Adrenal gland (tissue), 5 donors: ENCODE measurements around the gene L2HGDH.

Experiments
- CTCF ChIP-seq, 6 experiments: fragments of 450-650 bp in 4 of 6; fragments of 200-600 bp in 2 of 6; sonication (generic) in 1 of 6; IDR thresholded peaks; 1 replicate in 5 of 6; 2 replicates in 1 of 6; pipeline versions ENCODE4 v1.5.1 to v1.8.0; 2016 to 2021; ENCODE audit warnings: antibody characterized with exemption in 6 of 6, mild to moderate bottlenecking in 2 of 6, moderate library complexity in 1 of 6
- POLR2A ChIP-seq, 2 donors: fragments of 450-650 bp; IDR thresholded peaks; one replicate each; pipeline ENCODE4 v1.6.1; 2017; ENCODE audit warnings: antibody characterized with exemption in 2 of 2, mild to moderate bottlenecking in 2 of 2, moderate library complexity in 1 of 2
- donor health status: DM: no; HTN: no; CAD: no.

GRCh38 chr14:50331596-50331995 lies 19.6 kb upstream of the L2HGDH start:
- TF ChIP-seq POLR2A (IDR thresholded peaks at IDR 0.05) (no peak), CTCF (IDR thresholded peaks at IDR 0.05) (no peak)
